CD8-positive, alpha-beta memory T cell (primary cell): ENCODE measurements around the gene LTA4H. TPM values are rescaled to one million over a fixed set of nuclear protein-coding genes. Genes with fewer than 3 reads are reported as not detected.
A peak's percentile ranks its signal among the peaks of the same experiment; 100 is the strongest.

Experiments used
- CTCF ChIA-PET: fragments of 350-600 bp; sonication (Branson Sonifier 250); formaldehyde crosslinking; loops from one replicate; lab custom pipeline; 2021; ENCODE audit warnings: antibody characterized with exemption; lab: Charles Lee
- POLR2A ChIA-PET: fragments of 350-600 bp; sonication (Branson Sonifier 250); formaldehyde crosslinking; loops from one replicate; lab custom pipeline; 2021; ENCODE audit warnings: antibody characterized with exemption; lab: Charles Lee
- DNase-seq, 5 donors: peaks; one replicate each; pipeline versions ENCODE4 v3.0.0 to v3.0.0-alpha.2; 2020 to 2022; ENCODE audit warnings: mixed read lengths in 1 of 5
- H3K27ac ChIP-seq: one replicate; pipeline ENCODE4 v1.7.0; 2013; ENCODE audit warnings: low read depth, mild to moderate bottlenecking, low read length, moderate library complexity
- H3K27me3 ChIP-seq: 2 replicates; pipeline ENCODE4 v1.7.0; 2013; ENCODE audit warnings: low read length, mild to moderate bottlenecking; ENCODE audit not compliant: insufficient read depth, poor library complexity, severe bottlenecking
- H3K36me3 ChIP-seq: 2 replicates; pipeline ENCODE4 v1.7.0; 2013; ENCODE audit warnings: mild to moderate bottlenecking, low read length, moderate library complexity; ENCODE audit not compliant: insufficient read depth
- H3K4me1 ChIP-seq: 2 replicates; pipeline ENCODE4 v1.7.0; 2013; ENCODE audit warnings: mild to moderate bottlenecking, low read length, moderate library complexity; ENCODE audit not compliant: insufficient read depth
- H3K4me3 ChIP-seq: 2 replicates; pipeline ENCODE4 v1.7.0; 2013; ENCODE audit warnings: mild to moderate bottlenecking, low read length
- H3K9me3 ChIP-seq: 2 replicates; pipeline ENCODE4 v1.7.0; 2013; ENCODE audit warnings: mild to moderate bottlenecking, low read length
- H3K27ac Mint-ChIP-seq, 8 donors: one replicate each; pipeline ENCODE4 v1.8.0; 2020 to 2021; ENCODE audit warnings: mixed read lengths in 8 of 8, mild to moderate bottlenecking in 6 of 8, inconsistent platforms in 3 of 8, moderate library complexity in 3 of 8
- H3K27me3 Mint-ChIP-seq, 2 donors: one replicate each; pipeline ENCODE4 v1.8.0; 2020 to 2021; ENCODE audit warnings: mixed read lengths in 2 of 2, mild to moderate bottlenecking in 1 of 2, moderate library complexity in 1 of 2
- H3K36me3 Mint-ChIP-seq, 3 donors: one replicate each; pipeline ENCODE4 v1.8.0; 2020 to 2021; ENCODE audit warnings: mixed read lengths in 3 of 3, inconsistent platforms in 1 of 3, mild to moderate bottlenecking in 1 of 3
- H3K4me1 Mint-ChIP-seq, 3 donors: one replicate each; pipeline ENCODE4 v1.8.0; 2020 to 2021; ENCODE audit warnings: mixed read lengths in 3 of 3, inconsistent platforms in 1 of 3, mild to moderate bottlenecking in 1 of 3
- H3K4me3 Mint-ChIP-seq, 7 donors: one replicate each; pipeline ENCODE4 v1.8.0; 2020 to 2021; ENCODE audit warnings: mixed read lengths in 7 of 7, mild to moderate bottlenecking in 6 of 7, moderate library complexity in 4 of 7, inconsistent platforms in 2 of 7
- H3K9me3 Mint-ChIP-seq, 5 donors: one replicate each; pipeline ENCODE4 v1.8.0; 2020 to 2022; ENCODE audit warnings: mixed read lengths in 5 of 5, mild to moderate bottlenecking in 3 of 5, moderate library complexity in 2 of 5, inconsistent platforms in 1 of 5
- polyA plus RNA-seq: library from polyadenylated mRNA; unstranded; fragments of 300-500 nt; fragmentation: Illumina TruSeq; gene quantifications from one replicate; pipeline ENCODE4 v1.2.3, GENCODE V29; 2021
- total RNA-seq, 2 experiments: library from RNA; stranded (reverse); gene quantifications; one replicate each; pipeline ENCODE4 v1.2.3, GENCODE V29; 2021

Gene LTA4H
- total and polyA plus RNA-seq, 3 experiments from 2014 or later, result 58.8 to 63.7 (median 61.4) TPM

- H3K4me1 ChIP-seq, result no peaks in the 10 kb centered on the region
- H3K27me3 Mint-ChIP-seq, result no peaks in the 10 kb centered on the region
- H3K36me3 Mint-ChIP-seq, result peaks cover 0 to 2% (median 0%) of the 10 kb centered on the region in 3 donors
- no peak overlapping the region for H3K27ac ChIP-seq
- no peaks in the 10 kb centered on the region for H3K27me3 ChIP-seq
- H3K4me1 Mint-ChIP-seq, result peaks cover 0 to 2% (median 0%) of the 10 kb centered on the region in 3 donors
- ChIA-PET POLR2A (no interaction called here), CTCF (no interaction called here)
- H3K9me3 ChIP-seq, result no peaks in the 10 kb centered on the region
- H3K9me3 Mint-ChIP-seq, result peaks cover 0 to 3% (median 0%) of the 10 kb centered on the region in 5 donors
- H3K4me3 Mint-ChIP-seq, result no peak overlapping the region
- no peak for DNase-seq
- peak overlapping the region in 1 of 8 donors; percentile 62 for H3K27ac Mint-ChIP-seq
- no peak overlapping the region for H3K4me3 ChIP-seq
- no peaks in the 10 kb centered on the region for H3K36me3 ChIP-seq
Measured at GRCh38 chr12:96054244-96054610, 18.8 kb upstream of the LTA4H start.

GRCh38 chr12:96053476-96054243 is 18.3 kb upstream of the LTA4H start:
- no peaks in the 10 kb centered on the region for H3K27me3 Mint-ChIP-seq
- H3K27ac ChIP-seq, result no peak overlapping the region
- H3K27me3 ChIP-seq, result no peaks in the 10 kb centered on the region
- H3K4me3 ChIP-seq, result no peak overlapping the region
- H3K4me1 ChIP-seq, result no peaks in the 10 kb centered on the region
- H3K4me1 Mint-ChIP-seq, result peaks cover 0 to 2% (median under 1%) of the 10 kb centered on the region in 3 donors
- no peak overlapping the region for H3K4me3 Mint-ChIP-seq
- CTCF ChIA-PET, result no interaction called here
- peak overlapping the region in 3 of 8 donors; percentile 4 to 62 (median 6) for H3K27ac Mint-ChIP-seq
- POLR2A ChIA-PET, result no interaction called here
- H3K9me3 Mint-ChIP-seq, result peaks cover 0 to 3% (median 0%) of the 10 kb centered on the region in 5 donors
- no peaks in the 10 kb centered on the region for H3K9me3 ChIP-seq
- no peaks in the 10 kb centered on the region for H3K36me3 ChIP-seq
- H3K36me3 Mint-ChIP-seq, result peaks cover 0 to 2% (median 0%) of the 10 kb centered on the region in 3 donors
- no peak for DNase-seq

- peaks cover 0 to 1% of the 10 kb centered on the region in 2 donors for H3K27me3 Mint-ChIP-seq
- Histone ChIP-seq H3K4me3 (no peak overlapping the region), H3K9me3 (no peaks in the 10 kb centered on the region), H3K27me3 (no peaks in the 10 kb centered on the region), H3K4me1 (peaks cover 15% of the 10 kb centered on the region), H3K27ac (no peak overlapping the region), H3K36me3 (no peaks in the 10 kb centered on the region)
- no peak for DNase-seq
- H3K27ac Mint-ChIP-seq, result peak overlapping the region in 1 of 8 donors; percentile 22
- H3K4me1 Mint-ChIP-seq, result peaks cover 14 to 18% (median 15%) of the 10 kb centered on the region in 3 donors
- CTCF ChIA-PET, result no interaction called here
- POLR2A ChIA-PET, result no interaction called here
- H3K9me3 Mint-ChIP-seq, result no peaks in the 10 kb centered on the region
- H3K36me3 Mint-ChIP-seq, result no peaks in the 10 kb centered on the region
- H3K4me3 Mint-ChIP-seq, result no peak overlapping the region
Measured at GRCh38 chr12:96051756-96052485, 16.5 kb upstream of the LTA4H start.

GRCh38 chr12:96050139-96050538 is 14.8 kb upstream of the LTA4H start:
- Histone ChIP-seq H3K9me3 (no peaks in the 10 kb centered on the region), H3K27ac (no peak overlapping the region), H3K4me3 (no peak overlapping the region), H3K27me3 (no peaks in the 10 kb centered on the region), H3K36me3 (no peaks in the 10 kb centered on the region), H3K4me1 (peaks cover 24% of the 10 kb centered on the region)
- ChIA-PET CTCF (no interaction called here), POLR2A (no interaction called here)
- Mint-ChIP-seq H3K36me3 (no peaks in the 10 kb centered on the region), H3K4me1 (peaks cover 24 to 32% (median 27%) of the 10 kb centered on the region in 3 donors), H3K27ac (no peak overlapping the region), H3K27me3 (peaks cover 0 to 1% of the 10 kb centered on the region in 2 donors), H3K4me3 (no peak overlapping the region), H3K9me3 (no peaks in the 10 kb centered on the region)
- DNase-seq, result no peak

- H3K36me3 Mint-ChIP-seq, result no peaks in the 10 kb centered on the region
- peaks cover 33% of the 10 kb centered on the region for H3K4me1 ChIP-seq
- H3K27me3 Mint-ChIP-seq, result peaks cover 0 to 1% of the 10 kb centered on the region in 2 donors
- H3K36me3 ChIP-seq, result no peaks in the 10 kb centered on the region
- peak overlapping the region in 1 of 7 donors; percentile 6 for H3K4me3 Mint-ChIP-seq
- no peak overlapping the region for H3K4me3 ChIP-seq
- H3K27ac ChIP-seq, result no peak overlapping the region
- H3K4me1 Mint-ChIP-seq, result peaks cover 29 to 42% (median 36%) of the 10 kb centered on the region in 3 donors
- ChIA-PET POLR2A (no interaction called here), CTCF (no interaction called here)
- H3K27ac Mint-ChIP-seq, result peak overlapping the region in 2 of 8 donors; percentile 21 to 68
- no peaks in the 10 kb centered on the region for H3K9me3 Mint-ChIP-seq
- no peaks in the 10 kb centered on the region for H3K9me3 ChIP-seq
- no peaks in the 10 kb centered on the region for H3K27me3 ChIP-seq
- DNase-seq, result no peak
Measured at GRCh38 chr12:96049101-96049500, 13.7 kb upstream of the LTA4H start.

GRCh38 chr12:96048393-96048969 is 13.1 kb upstream of the LTA4H start:
- Histone ChIP-seq H3K27me3 (no peaks in the 10 kb centered on the region), H3K27ac (no peak overlapping the region), H3K9me3 (no peaks in the 10 kb centered on the region), H3K4me3 (no peak overlapping the region), H3K36me3 (no peaks in the 10 kb centered on the region), H3K4me1 (peaks cover 35% of the 10 kb centered on the region)
- peak overlapping the region in 7 of 8 donors; percentile 48 to 95 (median 71) for H3K27ac Mint-ChIP-seq
- peak overlapping the region in 6 of 7 donors; percentile 9 to 74 (median 32) for H3K4me3 Mint-ChIP-seq
- ChIA-PET POLR2A (no interaction called here), CTCF (interaction anchor here (1.5 kb wide), 1 partner anchor 12 kb away, joined by 6 read pairs; the partner anchor contains the start of gene LTA4H)
- no peaks in the 10 kb centered on the region for H3K36me3 Mint-ChIP-seq
- H3K27me3 Mint-ChIP-seq, result peaks cover 0 to 1% of the 10 kb centered on the region in 2 donors
- DNase-seq, result no peak
- H3K4me1 Mint-ChIP-seq, result peaks cover 30 to 49% (median 41%) of the 10 kb centered on the region in 3 donors
- H3K9me3 Mint-ChIP-seq, result no peaks in the 10 kb centered on the region

- CTCF ChIA-PET, result interaction anchor here (1.5 kb wide), 1 partner anchor 11 kb away, joined by 6 read pairs; the partner anchor contains the start of gene LTA4H
- peaks cover 0 to 1% of the 10 kb centered on the region in 2 donors for H3K27me3 Mint-ChIP-seq
- peak overlapping the region; percentile 9 to 76 (median 61) for H3K4me3 Mint-ChIP-seq
- no peaks in the 10 kb centered on the region for H3K9me3 Mint-ChIP-seq
- POLR2A ChIA-PET, result interaction anchor here (1.2 kb wide), 1 partner anchor 12 kb away, joined by 3 read pairs; the partner anchor contains the start of gene LTA4H
- Histone ChIP-seq H3K9me3 (no peaks in the 10 kb centered on the region), H3K36me3 (no peaks in the 10 kb centered on the region), H3K27ac (no peak overlapping the region), H3K27me3 (no peaks in the 10 kb centered on the region), H3K4me3 (no peak overlapping the region), H3K4me1 (peaks cover 35% of the 10 kb centered on the region)
- H3K4me1 Mint-ChIP-seq, result peaks cover 30 to 50% (median 41%) of the 10 kb centered on the region in 3 donors
- DNase-seq, result peak in 2 of 5 donors; percentile 10 to 26
- peak overlapping the region; percentile 48 to 95 (median 90) for H3K27ac Mint-ChIP-seq
- no peaks in the 10 kb centered on the region for H3K36me3 Mint-ChIP-seq
Measured at GRCh38 chr12:96047229-96048211, 12.1 kb upstream of the LTA4H start.
